PFSK-1 (cell line): ENCODE measurements around the gene POMGNT1.

Experiments used
- FOXP2 ChIP-seq: optimal IDR thresholded peaks from 2 replicates; pipeline ENCODE3; 2011; ENCODE audit warnings: borderline replicate concordance, control low read depth, inconsistent platforms; ENCODE audit not compliant: insufficient read depth; ENCODE audit errors: extremely low read length, extremely low read depth
- POLR2AphosphoS5 ChIP-seq: IDR thresholded peaks from 2 replicates; pipeline ENCODE4 v1.6.1; 2012; ENCODE audit warnings: low read depth, mild to moderate bottlenecking, control low read depth, low read length, moderate library complexity
- REST ChIP-seq, 2 experiments: IDR thresholded peaks; 2 replicates each; pipeline versions ENCODE4 v1.6.1 to v1.8.0; 2011 to 2012; ENCODE audit warnings: low read depth in 2 of 2, low read length in 2 of 2, control low read depth in 1 of 2, inconsistent platforms in 1 of 2, mild to moderate bottlenecking in 1 of 2, moderate library complexity in 1 of 2; ENCODE audit not compliant: insufficient read depth in 1 of 2
- SIN3A ChIP-seq: IDR thresholded peaks from 2 replicates; pipeline ENCODE4 v1.6.1; 2012; ENCODE audit warnings: mild to moderate bottlenecking, low read length, moderate library complexity, borderline replicate concordance; ENCODE audit not compliant: insufficient read depth
- TAF1 ChIP-seq: IDR thresholded peaks from 2 replicates; pipeline ENCODE4 v1.6.1; 2012; ENCODE audit warnings: low read length, control low read depth, borderline replicate concordance; ENCODE audit not compliant: insufficient read depth

GRCh38 chr1:46175243-46175642 is 23.0 kb downstream of the POMGNT1 start:
- TF ChIP-seq POLR2AphosphoS5 = no peak
- no peak for TF ChIP-seq TAF1
- no peak for TF ChIP-seq SIN3A
- no peak for TF ChIP-seq REST (IDR thresholded peaks at IDR 0.05; ENCODE audit: insufficient read depth in 1 of 2, low read depth in 2 of 2, low read length in 2 of 2)
- no peak for TF ChIP-seq FOXP2
